Measurements from ENCODE around the gene IDUA. TPM values are rescaled to one million over a fixed set of nuclear protein-coding genes. Genes with fewer than 3 reads are reported as not detected.

Gene IDUA
- total RNA-seq, 1 experiment from 2014 or later: 10.1 TPM

DNA sequence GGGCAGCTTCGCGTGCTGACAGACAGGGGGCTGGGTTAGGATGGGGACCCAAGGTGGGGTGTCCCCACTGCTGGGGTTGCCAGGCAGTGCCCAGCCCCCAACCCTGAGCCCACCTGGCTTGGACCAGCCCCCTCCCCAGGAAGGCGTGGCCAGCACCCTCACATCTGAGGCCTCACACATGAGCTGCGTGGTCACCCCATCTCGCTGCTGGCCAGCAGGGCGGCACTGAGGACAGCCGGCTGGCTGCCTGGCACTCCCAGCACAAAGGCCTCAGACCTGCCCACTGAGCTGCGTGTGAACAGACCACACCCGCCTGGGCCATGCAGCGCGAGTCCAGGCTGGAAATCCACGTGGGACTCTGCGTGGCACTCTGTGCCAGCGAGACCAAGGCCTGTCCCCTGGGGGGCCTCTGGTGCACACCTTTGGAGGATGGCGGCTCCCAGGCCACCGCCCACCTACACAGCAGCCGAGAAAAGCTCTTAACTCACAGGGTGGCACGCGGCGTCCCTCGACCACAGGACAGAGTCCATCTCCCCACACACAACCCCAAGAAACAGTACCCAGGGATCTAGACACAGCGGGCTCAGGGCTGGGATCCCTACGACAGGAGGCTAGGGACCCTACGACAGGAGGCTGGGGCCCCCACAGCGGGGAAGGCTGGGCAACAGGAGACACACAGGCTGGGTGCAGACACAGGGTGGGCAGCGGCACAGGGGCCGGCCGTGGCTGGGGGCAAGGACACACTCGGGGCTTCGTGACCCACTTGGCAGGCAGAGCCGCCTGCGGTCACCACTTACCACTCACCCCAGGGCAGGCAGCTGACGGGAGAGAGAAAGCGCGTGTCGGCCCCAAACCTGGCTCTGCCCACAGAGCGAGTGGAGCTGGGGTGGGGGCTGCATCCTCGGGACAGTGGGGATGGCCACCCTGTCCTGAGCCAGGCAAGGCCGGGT is 23.3 kb upstream of the IDUA start:
- Histone ChIP-seq H3K79me2 (ENCODE audit: low read length) (no peaks in the 10 kb centered on the region), H3K4me1 (ENCODE audit: insufficient read depth, low read length) (no peaks in the 10 kb centered on the region), H3K9me3 (ENCODE audit: low read length) (no peaks in the 10 kb centered on the region), H2AFZ (ENCODE audit: low read length) (no peak overlapping the region), H3F3A (ENCODE audit: low read length, unreplicated experiment) (no peaks in the 10 kb centered on the region), H3K36me3 (ENCODE audit: low read depth, low read length) (no peaks in the 10 kb centered on the region), H3K9me2 (replicated peaks; ENCODE audit: low read length) (no peaks in the 10 kb centered on the region), H3K4me3 (ENCODE audit: low read length) (no peak overlapping the region), H3K27ac (ENCODE audit: low read length) (no peak overlapping the region), H3K9ac (ENCODE audit: low read length) (no peak overlapping the region), H4K20me1 (ENCODE audit: low read length) (no peaks in the 10 kb centered on the region), H3K27me3 (ENCODE audit: low read length) (no peaks in the 10 kb centered on the region), H3K4me2 (ENCODE audit: low read length) (no peak overlapping the region)
- no TSS peak for BruUV-seq (replicated peaks)
- CTCF ChIA-PET: no interaction called here
- DNase-seq (no peak), ATAC-seq (no peak)
- TF ChIP-seq EZH2phosphoT487 (IDR thresholded peaks at IDR 0.05; ENCODE audit: borderline replicate concordance, low read length) (no peak), EZH2 (IDR thresholded peaks at IDR 0.05; ENCODE audit: low read length, unreplicated experiment) (no peak)
- TF ChIP-seq, protein P1, sequence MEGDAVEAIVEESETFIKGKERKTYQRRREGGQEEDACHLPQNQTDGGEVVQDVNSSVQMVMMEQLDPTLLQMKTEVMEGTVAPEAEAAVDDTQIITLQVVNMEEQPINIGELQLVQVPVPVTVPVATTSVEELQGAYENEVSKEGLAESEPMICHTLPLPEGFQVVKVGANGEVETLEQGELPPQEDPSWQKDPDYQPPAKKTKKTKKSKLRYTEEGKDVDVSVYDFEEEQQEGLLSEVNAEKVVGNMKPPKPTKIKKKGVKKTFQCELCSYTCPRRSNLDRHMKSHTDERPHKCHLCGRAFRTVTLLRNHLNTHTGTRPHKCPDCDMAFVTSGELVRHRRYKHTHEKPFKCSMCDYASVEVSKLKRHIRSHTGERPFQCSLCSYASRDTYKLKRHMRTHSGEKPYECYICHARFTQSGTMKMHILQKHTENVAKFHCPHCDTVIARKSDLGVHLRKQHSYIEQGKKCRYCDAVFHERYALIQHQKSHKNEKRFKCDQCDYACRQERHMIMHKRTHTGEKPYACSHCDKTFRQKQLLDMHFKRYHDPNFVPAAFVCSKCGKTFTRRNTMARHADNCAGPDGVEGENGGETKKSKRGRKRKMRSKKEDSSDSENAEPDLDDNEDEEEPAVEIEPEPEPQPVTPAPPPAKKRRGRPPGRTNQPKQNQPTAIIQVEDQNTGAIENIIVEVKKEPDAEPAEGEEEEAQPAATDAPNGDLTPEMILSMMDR (conservative IDR thresholded peaks at IDR 0.05; ENCODE audit: low read depth, low read length): no peak
- POLR2A ChIA-PET (ENCODE audit: unreplicated experiment): no interaction called here
- intact Hi-C loops (cut with micrococcal nuclease): no loop called here

- no peaks in the 10 kb centered on the region for H3K79me2 ChIP-seq (ENCODE audit: low read length)
- BruUV-seq (replicated peaks): no TSS peak
- ChIA-PET POLR2A (ENCODE audit: unreplicated experiment) (no interaction called here), CTCF (no interaction called here)
- H3F3A ChIP-seq (ENCODE audit: low read length, unreplicated experiment): no peaks in the 10 kb centered on the region
- H3K4me3 ChIP-seq (ENCODE audit: low read length): no peak overlapping the region
- no peak overlapping the region for H3K9ac ChIP-seq (ENCODE audit: low read length)
- H3K4me2 ChIP-seq (ENCODE audit: low read length): no peak overlapping the region
- no peak for ATAC-seq
- TF ChIP-seq EZH2phosphoT487 (IDR thresholded peaks at IDR 0.05; ENCODE audit: borderline replicate concordance, low read length) (no peak), EZH2 (IDR thresholded peaks at IDR 0.05; ENCODE audit: low read length, unreplicated experiment) (no peak)
- TF ChIP-seq, protein P1 (conservative IDR thresholded peaks at IDR 0.05; ENCODE audit: low read depth, low read length): no peak
- H3K9me3 ChIP-seq (ENCODE audit: low read length): no peaks in the 10 kb centered on the region
- DNase-seq: no peak
- intact Hi-C loops (cut with micrococcal nuclease): no loop called here
- no peaks in the 10 kb centered on the region for H3K36me3 ChIP-seq (ENCODE audit: low read depth, low read length)
- H4K20me1 ChIP-seq (ENCODE audit: low read length): no peaks in the 10 kb centered on the region
- H3K27ac ChIP-seq (ENCODE audit: low read length): no peak overlapping the region
- no peak overlapping the region for H2AFZ ChIP-seq (ENCODE audit: low read length)
- no peaks in the 10 kb centered on the region for H3K4me1 ChIP-seq (ENCODE audit: insufficient read depth, low read length)
- H3K9me2 ChIP-seq (replicated peaks; ENCODE audit: low read length): no peaks in the 10 kb centered on the region
- no peaks in the 10 kb centered on the region for H3K27me3 ChIP-seq (ENCODE audit: low read length)
These were observed 22.4 kb upstream of the IDUA start for GRCh38 chr4:964346-965025.
